NT2/D1 (cell line): ENCODE data around the gene DIAPH2.

Source experiments
- SUZ12 ChIP-seq: IDR thresholded peaks from 2 replicates; pipeline ENCODE4 v1.6.1; 2011; ENCODE audit not compliant: insufficient read length, insufficient read depth; ENCODE audit errors: extremely low read depth
- YY1 ChIP-seq: IDR thresholded peaks from 2 replicates; pipeline ENCODE4 v1.6.1; 2011; ENCODE audit not compliant: insufficient read length, insufficient read depth
- ZNF274 ChIP-seq: IDR thresholded peaks from 2 replicates; pipeline ENCODE4 v1.6.1; 2011; ENCODE audit warnings: mild to moderate bottlenecking, low read depth, low read length

DNA sequence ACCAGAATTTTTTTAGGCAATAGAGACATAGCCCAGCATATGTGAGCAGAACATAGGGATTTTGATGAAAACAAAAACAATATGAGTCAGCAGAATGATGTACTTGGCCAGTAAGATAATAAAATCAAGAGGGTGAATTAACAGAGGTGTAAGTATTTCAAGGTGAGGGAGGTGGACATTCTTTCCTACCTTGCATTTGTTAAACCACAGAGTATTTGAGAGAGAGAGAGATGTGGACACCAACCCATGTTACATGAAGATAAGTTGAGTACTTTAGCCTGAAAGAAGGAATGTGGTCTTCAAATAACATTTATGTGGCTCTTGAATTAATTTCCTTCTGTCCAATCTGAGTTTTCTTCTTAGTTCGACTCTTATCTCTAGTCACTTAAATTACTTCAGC is 68.6 kb downstream of the DIAPH2 start:
- TF ChIP-seq ZNF274 (no peak), SUZ12 (no peak), YY1 (no peak)
